Uterus (tissue), 4 donors: ENCODE measurements around the gene SIGLEC10. TPM values are rescaled to one million over a fixed set of nuclear protein-coding genes. Genes with fewer than 3 reads are reported as not detected.

Experiments used
- DNase-seq, 2 donors: peaks; one replicate each; pipeline ENCODE4 v3.0.0-alpha.2; 2019 to 2020
- H3K27ac ChIP-seq, 2 donors: fragments of 200-600 bp; sonication (generic); 1 replicate in 1 of 2; 2 replicates in 1 of 2; pipeline ENCODE4 v1.5.1; 2016 to 2018
- H3K27me3 ChIP-seq, 2 donors: fragments of 200-600 bp; sonication (generic); one replicate each; pipeline ENCODE4 v1.5.1; 2018 to 2019; ENCODE audit warnings: control low read depth in 1 of 2
- H3K36me3 ChIP-seq, 2 donors: fragments of 200-600 bp; sonication (generic); one replicate each; pipeline ENCODE4 v1.5.1; 2019; ENCODE audit warnings: control low read depth in 1 of 2
- H3K4me1 ChIP-seq, 2 donors: fragments of 200-600 bp; sonication (generic); one replicate each; pipeline ENCODE4 v1.5.1; 2018 to 2019; ENCODE audit warnings: control low read depth in 1 of 2
- H3K4me3 ChIP-seq, 2 donors: fragments of 200-600 bp; sonication (generic); 1 replicate in 1 of 2; 2 replicates in 1 of 2; pipeline ENCODE4 v1.5.1; 2018 to 2019; ENCODE audit warnings: mild to moderate bottlenecking in 1 of 2
- H3K9me3 ChIP-seq, 2 donors: fragments of 200-600 bp; sonication (generic); one replicate each; pipeline ENCODE4 v1.5.1; 2019; ENCODE audit warnings: control low read depth in 1 of 2
- CTCF ChIP-seq, 4 experiments: fragments of 200-600 bp in 2 of 4; fragments of 450-650 bp in 2 of 4; sonication (generic) in 2 of 4; IDR thresholded peaks; one replicate each; pipeline ENCODE4 v1.5.1; 2016 to 2019; ENCODE audit warnings: antibody characterized with exemption in 4 of 4, mild to moderate bottlenecking in 2 of 4, moderate library complexity in 1 of 4
- POLR2A ChIP-seq, 2 donors: fragments of 450-650 bp; IDR thresholded peaks; one replicate each; pipeline ENCODE4 v1.6.1; 2016; ENCODE audit warnings: antibody characterized with exemption in 2 of 2, mild to moderate bottlenecking in 1 of 2, moderate library complexity in 1 of 2
- intact Hi-C: fragments of 100-400 bp; cut with DNase I; formaldehyde crosslinking; loops from one replicate; pipeline ENCODE4 v1.15.1; 2023; ENCODE audit warnings: low total_unique reads
- total RNA-seq, 4 donors: library from RNA; depleted of rRNA in 3 of 4; stranded (reverse); fragments of >200 nt in 3 of 4; gene quantifications; one replicate each; pipeline versions ENCODE4 v1.1.0 to v1.2.4, GENCODE V29; 2014 to 2023
- donor health status: DM: yes; HTN: yes; CAD: no.

The SIGLEC10 gene
- total RNA-seq, 4 donors from 2014 or later, result 0.26 to 11.2 (median 1.1) TPM

GRCh38 chr19:51372021-51372648, 45.3 kb downstream of the SIGLEC10 start:
- Histone ChIP-seq H3K9me3 (no peaks in the 10 kb centered on the region), H3K36me3 (no peaks in the 10 kb centered on the region), H3K27ac (no peak overlapping the region), H3K27me3 (no peaks in the 10 kb centered on the region), H3K4me1 (no peaks in the 10 kb centered on the region), H3K4me3 (no peak overlapping the region)
- no peak for DNase-seq
- TF ChIP-seq POLR2A (IDR thresholded peaks at IDR 0.05) (no peak), CTCF (IDR thresholded peaks at IDR 0.05) (no peak)
- intact Hi-C loops, result no loop called here

GRCh38 chr19:51371186-51371690, 46.2 kb downstream of the SIGLEC10 start:
- intact Hi-C loops, result no loop called here
- TF ChIP-seq POLR2A (IDR thresholded peaks at IDR 0.05), result no peak
- no peak for TF ChIP-seq CTCF (IDR thresholded peaks at IDR 0.05)
- no peaks in the 10 kb centered on the region for H3K9me3 ChIP-seq
- H3K27me3 ChIP-seq, result no peaks in the 10 kb centered on the region
- H3K4me3 ChIP-seq, result no peak overlapping the region
- H3K27ac ChIP-seq, result no peak overlapping the region
- H3K36me3 ChIP-seq, result no peaks in the 10 kb centered on the region
- H3K4me1 ChIP-seq, result no peaks in the 10 kb centered on the region
- DNase-seq, result no peak

- no peaks in the 10 kb centered on the region for H3K9me3 ChIP-seq
- intact Hi-C loops, result no loop called here
- no peaks in the 10 kb centered on the region for H3K27me3 ChIP-seq
- no peak overlapping the region for H3K27ac ChIP-seq
- H3K4me3 ChIP-seq, result no peak overlapping the region
- no peaks in the 10 kb centered on the region for H3K36me3 ChIP-seq
- TF ChIP-seq POLR2A (IDR thresholded peaks at IDR 0.05), result no peak
- TF ChIP-seq CTCF (IDR thresholded peaks at IDR 0.05), result no peak
- no peaks in the 10 kb centered on the region for H3K4me1 ChIP-seq
- DNase-seq, result no peak
Observed at GRCh38 chr19:51370230-51370629, 47.2 kb downstream of the SIGLEC10 start.

GRCh38 chr19:51368366-51369282, 48.8 kb downstream of the SIGLEC10 start, which contains the start of gene CLDND2:
Gene CLDND2 (minus strand): TSS chr19:51369003. CDS start chr19:51368577, 426 bp downstream.
- Histone ChIP-seq H3K9me3 (no peaks in the 10 kb centered on the region), H3K4me1 (no peaks in the 10 kb centered on the region), H3K36me3 (no peaks in the 10 kb centered on the region), H3K4me3 (peak within 1 kb of the TSS; percentile 77 to 81), H3K27me3 (no peaks in the 10 kb centered on the region), H3K27ac (peak within 1 kb of the TSS; percentile 67 to 77)
- DNase-seq, result no peak
- TF ChIP-seq POLR2A (IDR thresholded peaks at IDR 0.05), result no peak
- TF ChIP-seq CTCF (IDR thresholded peaks at IDR 0.05), result no peak
- intact Hi-C loops, result no loop called here
